Prostate gland (tissue), 2 donors: ENCODE data around the gene TGFBR3L.

ENCODE experiments used
- CTCF ChIP-seq, 4 experiments: fragments of 200-600 bp in 2 of 4; fragments of 450-650 bp in 2 of 4; sonication (generic) in 2 of 4; IDR thresholded peaks; 1 replicate in 3 of 4; 2 replicates in 1 of 4; pipeline ENCODE4 v1.5.1; 2016 to 2019; ENCODE audit warnings: antibody characterized with exemption in 4 of 4, mild to moderate bottlenecking in 2 of 4, moderate library complexity in 2 of 4
- POLR2A ChIP-seq: fragments of 450-650 bp; IDR thresholded peaks from one replicate; pipeline ENCODE4 v1.6.1; 2016; ENCODE audit warnings: antibody characterized with exemption, mild to moderate bottlenecking

GRCh38 chr19:7907122-7907521 lies 7.5 kb upstream of the TGFBR3L start:
- TF ChIP-seq CTCF (IDR thresholded peaks at IDR 0.05): no peak
- no peak for TF ChIP-seq POLR2A
